Measurements from ENCODE around the gene GLRX3.

GLRX3 gene

GRCh38 chr10:130138479-130138866 is 2.3 kb downstream of the GLRX3 start:
- DNase-seq = peak; percentile 97

- DNase-seq = no peak
These were observed 4.2 kb downstream of the GLRX3 start for GRCh38 chr10:130140425-130140824.

- no peak for DNase-seq
These were observed 4.8 kb downstream of the GLRX3 start for GRCh38 chr10:130141038-130141437.

GRCh38 chr10:130141460-130141859 is 5.3 kb downstream of the GLRX3 start:
- no peak for DNase-seq

- DNase-seq = no peak
These were observed 5.7 kb downstream of the GLRX3 start for GRCh38 chr10:130141878-130142277.

GRCh38 chr10:130146042-130146441 is 9.9 kb downstream of the GLRX3 start:
- no peak for DNase-seq

GRCh38 chr10:130159192-130159794 is 23.1 kb downstream of the GLRX3 start:
- DNase-seq = no peak

GRCh38 chr10:130160775-130161174 is 24.6 kb downstream of the GLRX3 start:
- no peak for DNase-seq

GRCh38 chr10:130161331-130161730 is 25.1 kb downstream of the GLRX3 start:
- DNase-seq = no peak

GRCh38 chr10:130167193-130167592 is 31.0 kb downstream of the GLRX3 start:
- DNase-seq = no peak

- DNase-seq = no peak
These were observed 31.5 kb downstream of the GLRX3 start for GRCh38 chr10:130167707-130168106.

- peak; percentile 70 for DNase-seq
These were observed 33.1 kb downstream of the GLRX3 start for GRCh38 chr10:130169136-130169859.

- DNase-seq = no peak
These were observed 35.0 kb downstream of the GLRX3 start for GRCh38 chr10:130171196-130171595.

GRCh38 chr10:130174328-130174727 is 38.1 kb downstream of the GLRX3 start:
- DNase-seq = no peak

GRCh38 chr10:130175074-130175473 is 38.9 kb downstream of the GLRX3 start:
- no peak for DNase-seq

- DNase-seq = no peak
These were observed 41.1 kb downstream of the GLRX3 start for GRCh38 chr10:130177250-130177649.

GRCh38 chr10:130179640-130180039 is 43.4 kb downstream of the GLRX3 start:
- peak; percentile 19 for DNase-seq

GRCh38 chr10:130180416-130180815 is 44.2 kb downstream of the GLRX3 start:
- no peak for DNase-seq

- DNase-seq = no peak
These were observed 45.7 kb downstream of the GLRX3 start for GRCh38 chr10:130181858-130182257.

GRCh38 chr10:130185591-130185990 is 49.4 kb downstream of the GLRX3 start:
- DNase-seq = no peak

GRCh38 chr10:130188195-130189175 is 52.3 kb downstream of the GLRX3 start:
- DNase-seq = no peak

GRCh38 chr10:130189608-130190054 is 53.4 kb downstream of the GLRX3 start:
- DNase-seq = no peak

- DNase-seq = peak; percentile 48
These were observed 54.0 kb downstream of the GLRX3 start for GRCh38 chr10:130190055-130190736.
